DOHH2 (cell line): ENCODE data around the gene TTC33.

ENCODE experiments used
- EZH2phosphoT487 ChIP-seq: fragments of 200-600 bp; sonication (generic); IDR thresholded peaks from 2 replicates; pipeline ENCODE4 v1.6.1; 2017; ENCODE audit warnings: borderline replicate concordance, mild to moderate bottlenecking, antibody characterized with exemption, low read length, moderate library complexity, mixed read lengths
- TF ChIP-seq, protein P1 (sequence below): fragments of 200-600 bp; sonication (generic); IDR thresholded peaks from one replicate; pipeline ENCODE4 v1.5.1; 2014; ENCODE audit warnings: antibody characterized with exemption, mild to moderate bottlenecking, low read depth, low read length; ENCODE audit not compliant: poor library complexity, severe bottlenecking

- TF ChIP-seq EZH2phosphoT487 = no peak
- TF ChIP-seq, protein P1, sequence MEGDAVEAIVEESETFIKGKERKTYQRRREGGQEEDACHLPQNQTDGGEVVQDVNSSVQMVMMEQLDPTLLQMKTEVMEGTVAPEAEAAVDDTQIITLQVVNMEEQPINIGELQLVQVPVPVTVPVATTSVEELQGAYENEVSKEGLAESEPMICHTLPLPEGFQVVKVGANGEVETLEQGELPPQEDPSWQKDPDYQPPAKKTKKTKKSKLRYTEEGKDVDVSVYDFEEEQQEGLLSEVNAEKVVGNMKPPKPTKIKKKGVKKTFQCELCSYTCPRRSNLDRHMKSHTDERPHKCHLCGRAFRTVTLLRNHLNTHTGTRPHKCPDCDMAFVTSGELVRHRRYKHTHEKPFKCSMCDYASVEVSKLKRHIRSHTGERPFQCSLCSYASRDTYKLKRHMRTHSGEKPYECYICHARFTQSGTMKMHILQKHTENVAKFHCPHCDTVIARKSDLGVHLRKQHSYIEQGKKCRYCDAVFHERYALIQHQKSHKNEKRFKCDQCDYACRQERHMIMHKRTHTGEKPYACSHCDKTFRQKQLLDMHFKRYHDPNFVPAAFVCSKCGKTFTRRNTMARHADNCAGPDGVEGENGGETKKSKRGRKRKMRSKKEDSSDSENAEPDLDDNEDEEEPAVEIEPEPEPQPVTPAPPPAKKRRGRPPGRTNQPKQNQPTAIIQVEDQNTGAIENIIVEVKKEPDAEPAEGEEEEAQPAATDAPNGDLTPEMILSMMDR = no peak
Observed at GRCh38 chr5:40578501-40579451, 177.0 kb downstream of the TTC33 start.
